ENCODE measurements around the gene SYNGAP1.

- TF ChIP-seq EZH2 (IDR thresholded peaks at IDR 0.05; ENCODE audit: borderline replicate concordance, low read length): no peak
- no peak for TF ChIP-seq CTCF (conservative IDR thresholded peaks at IDR 0.05 in 1 of 2, IDR thresholded peaks at IDR 0.05 in 1 of 2; ENCODE audit: extremely low read depth in 1 of 2, insufficient read depth in 1 of 2, low read depth in 1 of 2, low read length in 2 of 2)
Observed at GRCh38 chr6:33377171-33377570, 42.7 kb upstream of the SYNGAP1 start.

Data from mammary epithelial cell (primary cell).